Vagina (tissue), 2 donors: ENCODE results near the gene C9orf72.

Source experiments
- POLR2A ChIP-seq, 2 donors: fragments of 450-650 bp; IDR thresholded peaks; one replicate each; pipeline ENCODE4 v1.6.1; 2017; ENCODE audit warnings: antibody characterized with exemption in 2 of 2, mild to moderate bottlenecking in 2 of 2, moderate library complexity in 2 of 2
- POLR2AphosphoS5 ChIP-seq, 2 donors: sonication (generic); formaldehyde crosslinking; IDR thresholded peaks; one replicate each; pipeline ENCODE4 v1.9.0; 2017; ENCODE audit warnings: antibody characterized with exemption in 2 of 2, mild to moderate bottlenecking in 2 of 2, low read depth in 1 of 2; ENCODE audit not compliant: insufficient read depth in 1 of 2
- TF ChIP-seq, protein P1 (sequence below), 3 experiments: fragments of 450-650 bp in 2 of 3; fragments of 200-600 bp in 1 of 3; sonication (generic) in 1 of 3; IDR thresholded peaks; one replicate each; pipeline ENCODE4 v1.5.1; 2017 to 2019; ENCODE audit warnings: antibody characterized with exemption in 3 of 3, mild to moderate bottlenecking in 2 of 3, moderate library complexity in 2 of 3

DNA sequence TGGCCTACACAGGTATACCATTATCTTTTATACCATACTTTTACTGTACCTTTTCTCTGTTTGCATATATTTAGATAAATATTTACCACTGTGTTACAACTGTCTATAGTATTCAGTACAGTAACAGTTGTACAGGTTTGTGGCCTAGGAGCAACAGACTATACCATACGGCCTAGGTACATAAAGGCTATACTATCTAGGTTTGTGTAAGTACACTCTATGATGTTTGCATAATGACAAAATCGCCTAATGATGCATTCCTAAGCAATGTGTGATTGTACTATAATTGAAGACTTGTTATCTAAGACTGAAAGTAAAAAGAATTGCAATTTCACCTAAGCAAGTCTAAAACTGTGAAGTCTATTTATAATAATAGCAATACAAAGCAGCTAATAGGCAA lies 3.9 kb downstream of the C9orf72 start:
- TF ChIP-seq, protein P1, sequence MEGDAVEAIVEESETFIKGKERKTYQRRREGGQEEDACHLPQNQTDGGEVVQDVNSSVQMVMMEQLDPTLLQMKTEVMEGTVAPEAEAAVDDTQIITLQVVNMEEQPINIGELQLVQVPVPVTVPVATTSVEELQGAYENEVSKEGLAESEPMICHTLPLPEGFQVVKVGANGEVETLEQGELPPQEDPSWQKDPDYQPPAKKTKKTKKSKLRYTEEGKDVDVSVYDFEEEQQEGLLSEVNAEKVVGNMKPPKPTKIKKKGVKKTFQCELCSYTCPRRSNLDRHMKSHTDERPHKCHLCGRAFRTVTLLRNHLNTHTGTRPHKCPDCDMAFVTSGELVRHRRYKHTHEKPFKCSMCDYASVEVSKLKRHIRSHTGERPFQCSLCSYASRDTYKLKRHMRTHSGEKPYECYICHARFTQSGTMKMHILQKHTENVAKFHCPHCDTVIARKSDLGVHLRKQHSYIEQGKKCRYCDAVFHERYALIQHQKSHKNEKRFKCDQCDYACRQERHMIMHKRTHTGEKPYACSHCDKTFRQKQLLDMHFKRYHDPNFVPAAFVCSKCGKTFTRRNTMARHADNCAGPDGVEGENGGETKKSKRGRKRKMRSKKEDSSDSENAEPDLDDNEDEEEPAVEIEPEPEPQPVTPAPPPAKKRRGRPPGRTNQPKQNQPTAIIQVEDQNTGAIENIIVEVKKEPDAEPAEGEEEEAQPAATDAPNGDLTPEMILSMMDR (IDR thresholded peaks at IDR 0.05), result no peak
- no peak for TF ChIP-seq POLR2AphosphoS5 (IDR thresholded peaks at IDR 0.05; ENCODE audit: insufficient read depth in 1 of 2, low read depth in 1 of 2)
- no peak for TF ChIP-seq POLR2A (IDR thresholded peaks at IDR 0.05)
